Mucosa of stomach (tissue), 1 donor: ENCODE measurements around the gene CSNK2A3.
"Not testable (repeated sequence)": the region's sequence is repeated elsewhere in the genome, so short reads cannot be mapped to it uniquely, and the experiment has no call there.

ENCODE experiments used
- H3K27me3 ChIP-seq: one replicate; pipeline ENCODE4 v1.7.0; 2013; ENCODE audit warnings: mild to moderate bottlenecking, low read length; ENCODE audit not compliant: control insufficient read depth, insufficient read depth
- H3K36me3 ChIP-seq: one replicate; pipeline ENCODE4 v1.7.0; 2013; ENCODE audit warnings: low read length; ENCODE audit not compliant: control insufficient read depth, insufficient read depth
- H3K4me1 ChIP-seq: one replicate; pipeline ENCODE4 v1.7.0; 2013; ENCODE audit warnings: mild to moderate bottlenecking, low read length; ENCODE audit not compliant: control insufficient read depth, insufficient read depth
- H3K4me3 ChIP-seq: one replicate; pipeline ENCODE4 v1.7.0; 2013; ENCODE audit warnings: low read length
- H3K9ac ChIP-seq: one replicate; pipeline ENCODE4 v1.7.0; 2013; ENCODE audit warnings: mild to moderate bottlenecking, low read length, moderate library complexity
- H3K9me3 ChIP-seq: one replicate; pipeline ENCODE4 v1.7.0; 2013; ENCODE audit warnings: mild to moderate bottlenecking, low read length, moderate library complexity; ENCODE audit not compliant: control insufficient read depth
- donor health status: Pancreatic carcinoma.

Gene CSNK2A3

DNA sequence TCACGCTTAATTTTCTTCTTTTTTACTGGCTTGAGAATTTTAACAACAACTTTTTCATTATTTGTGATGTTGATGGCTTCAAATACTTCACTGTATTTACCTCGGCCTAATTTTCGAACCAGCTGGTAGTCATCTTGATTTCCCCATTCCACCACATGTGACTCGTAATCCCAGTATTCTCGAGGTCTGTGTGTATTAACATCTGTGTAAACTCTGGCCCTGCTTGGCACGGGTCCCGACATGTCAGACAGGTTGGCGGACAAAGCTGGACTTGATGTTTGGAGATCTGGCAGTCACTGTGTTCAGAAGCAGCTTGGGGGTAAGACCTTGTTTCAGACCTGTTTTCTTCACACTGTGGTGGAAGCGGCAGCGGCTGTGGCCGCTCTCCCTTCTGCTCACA is at the start of gene CSNK2A3:
TSS of gene CSNK2A3 (minus strand) at position 373 of the 400 bp plus-strand sequence. CDS start at position 242, 131 bp downstream.
- not testable (repeated sequence) for H3K4me3 ChIP-seq, H3K4me1 ChIP-seq, H3K9ac ChIP-seq, H3K36me3 ChIP-seq, H3K9me3 ChIP-seq, H3K27me3 ChIP-seq

DNA sequence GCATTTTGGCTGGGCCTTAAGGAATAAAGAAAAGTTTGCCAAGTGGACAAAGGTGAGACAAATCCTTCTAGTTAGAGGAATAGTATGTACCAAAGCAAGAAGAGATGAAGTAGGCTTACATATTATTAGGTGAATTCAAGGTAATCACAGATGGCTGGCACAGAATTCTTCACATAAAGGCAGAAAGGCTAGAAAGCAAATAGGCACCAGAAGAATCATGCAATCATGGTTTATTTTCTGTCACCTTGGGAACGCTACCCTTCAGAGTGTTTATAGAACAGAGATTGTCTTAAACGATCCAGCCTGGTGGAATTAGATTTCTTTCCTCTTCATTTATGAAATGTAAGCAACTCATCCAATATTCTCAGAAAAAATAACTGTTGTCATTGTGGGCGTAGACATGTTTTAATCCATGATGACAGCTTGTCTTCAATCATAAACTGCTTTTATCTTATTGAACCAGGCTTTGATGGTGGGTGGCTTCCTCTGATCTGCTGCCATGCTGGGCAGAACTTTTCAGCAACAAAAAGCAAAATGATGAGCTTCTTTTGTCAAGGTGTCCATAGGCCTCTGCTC is 49.0 kb upstream of the CSNK2A3 start:
- H3K27me3 ChIP-seq: peaks cover 4% of the 10 kb centered on the region
- H3K4me3 ChIP-seq: no peak overlapping the region
- H3K9me3 ChIP-seq: no peaks in the 10 kb centered on the region
- no peaks in the 10 kb centered on the region for H3K36me3 ChIP-seq
- H3K9ac ChIP-seq: no peak overlapping the region
- H3K4me1 ChIP-seq: no peaks in the 10 kb centered on the region

GRCh38 chr11:11400635-11401232 is 47.7 kb upstream of the CSNK2A3 start:
- H3K9ac ChIP-seq: no peak overlapping the region
- H3K36me3 ChIP-seq: no peaks in the 10 kb centered on the region
- no peak overlapping the region for H3K4me3 ChIP-seq
- H3K27me3 ChIP-seq: peaks cover 4% of the 10 kb centered on the region
- H3K4me1 ChIP-seq: no peaks in the 10 kb centered on the region
- no peaks in the 10 kb centered on the region for H3K9me3 ChIP-seq

- Histone ChIP-seq H3K4me1 (no peaks in the 10 kb centered on the region), H3K27me3 (peaks cover 4% of the 10 kb centered on the region), H3K4me3 (no peak overlapping the region), H3K9ac (no peak overlapping the region), H3K36me3 (no peaks in the 10 kb centered on the region), H3K9me3 (no peaks in the 10 kb centered on the region)
Observed at GRCh38 chr11:11400121-11400520, 47.1 kb upstream of the CSNK2A3 start.

DNA sequence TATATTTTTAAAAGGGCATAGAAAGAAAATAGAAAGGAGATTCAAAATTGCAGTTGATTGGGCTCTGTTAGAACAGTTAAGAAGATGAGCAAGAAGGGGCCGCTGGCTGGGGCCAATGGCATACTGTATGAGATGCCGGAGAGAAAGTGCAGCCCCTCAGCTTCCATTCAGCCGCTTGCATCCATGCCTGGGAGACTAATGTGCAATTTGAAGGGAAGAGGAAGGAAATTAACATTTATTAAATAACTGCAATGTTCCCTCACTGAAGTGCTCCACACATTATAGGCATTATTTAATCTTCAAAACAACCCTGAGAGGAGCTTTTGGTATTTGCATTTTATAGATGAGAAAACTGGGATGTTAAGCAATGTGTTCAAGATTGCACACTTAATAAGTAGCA is 44.7 kb upstream of the CSNK2A3 start:
- Histone ChIP-seq H3K9me3 (no peaks in the 10 kb centered on the region), H3K36me3 (no peaks in the 10 kb centered on the region), H3K9ac (no peak overlapping the region), H3K4me1 (no peaks in the 10 kb centered on the region), H3K4me3 (no peak overlapping the region), H3K27me3 (no peaks in the 10 kb centered on the region)

DNA sequence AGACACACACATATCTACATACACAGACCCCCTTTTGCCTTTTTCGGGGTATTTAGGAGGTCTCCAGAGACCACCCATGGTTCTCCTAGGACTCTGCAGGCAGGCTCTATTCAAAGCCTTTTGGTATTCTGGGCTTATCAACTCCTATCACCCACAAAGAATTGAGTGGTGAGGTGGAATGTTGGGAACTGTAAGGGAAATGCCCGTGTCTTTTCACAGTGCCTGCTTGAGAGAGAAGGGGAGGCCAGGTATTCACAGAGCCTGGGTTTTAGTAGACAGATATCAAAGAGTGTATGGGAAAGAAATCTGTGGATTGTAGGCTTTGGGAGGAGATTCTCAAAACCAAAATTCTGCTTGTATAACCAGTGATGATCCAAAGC is 44.0 kb upstream of the CSNK2A3 start:
- Histone ChIP-seq H3K9ac (no peak overlapping the region), H3K9me3 (no peaks in the 10 kb centered on the region), H3K4me1 (no peaks in the 10 kb centered on the region), H3K4me3 (no peak overlapping the region), H3K27me3 (no peaks in the 10 kb centered on the region), H3K36me3 (no peaks in the 10 kb centered on the region)

GRCh38 chr11:11396301-11397035 is 43.4 kb upstream of the CSNK2A3 start:
- H3K4me3 ChIP-seq: no peak overlapping the region
- H3K9me3 ChIP-seq: no peaks in the 10 kb centered on the region
- no peaks in the 10 kb centered on the region for H3K27me3 ChIP-seq
- H3K9ac ChIP-seq: no peak overlapping the region
- H3K36me3 ChIP-seq: no peaks in the 10 kb centered on the region
- H3K4me1 ChIP-seq: no peaks in the 10 kb centered on the region

- Histone ChIP-seq H3K9ac (no peak overlapping the region), H3K4me3 (no peak overlapping the region), H3K36me3 (no peaks in the 10 kb centered on the region), H3K27me3 (no peaks in the 10 kb centered on the region), H3K9me3 (no peaks in the 10 kb centered on the region), H3K4me1 (no peaks in the 10 kb centered on the region)
Observed at GRCh38 chr11:11395126-11395525, 42.1 kb upstream of the CSNK2A3 start.

DNA sequence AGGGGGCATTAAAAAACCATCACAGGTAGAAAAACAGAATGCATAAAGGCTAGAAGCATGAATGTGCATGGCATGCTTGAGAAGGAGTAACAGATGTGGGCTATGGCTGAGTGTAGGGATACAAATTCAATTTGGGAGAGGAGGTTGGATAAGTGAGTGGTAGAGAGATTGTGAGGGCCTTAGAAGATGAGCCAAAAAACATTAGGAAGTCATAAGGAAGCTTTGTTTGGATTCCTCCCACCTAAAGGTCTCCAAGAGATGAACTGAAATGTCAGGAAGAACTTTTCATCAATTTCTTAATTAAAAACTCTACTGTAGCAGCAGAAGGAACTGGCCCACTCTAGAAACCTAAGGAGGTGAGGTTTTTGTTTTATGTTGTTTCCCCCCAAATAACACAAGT is 41.2 kb upstream of the CSNK2A3 start:
- Histone ChIP-seq H3K4me1 (no peaks in the 10 kb centered on the region), H3K9me3 (no peaks in the 10 kb centered on the region), H3K27me3 (no peaks in the 10 kb centered on the region), H3K4me3 (no peak overlapping the region), H3K36me3 (no peaks in the 10 kb centered on the region), H3K9ac (no peak overlapping the region)

DNA sequence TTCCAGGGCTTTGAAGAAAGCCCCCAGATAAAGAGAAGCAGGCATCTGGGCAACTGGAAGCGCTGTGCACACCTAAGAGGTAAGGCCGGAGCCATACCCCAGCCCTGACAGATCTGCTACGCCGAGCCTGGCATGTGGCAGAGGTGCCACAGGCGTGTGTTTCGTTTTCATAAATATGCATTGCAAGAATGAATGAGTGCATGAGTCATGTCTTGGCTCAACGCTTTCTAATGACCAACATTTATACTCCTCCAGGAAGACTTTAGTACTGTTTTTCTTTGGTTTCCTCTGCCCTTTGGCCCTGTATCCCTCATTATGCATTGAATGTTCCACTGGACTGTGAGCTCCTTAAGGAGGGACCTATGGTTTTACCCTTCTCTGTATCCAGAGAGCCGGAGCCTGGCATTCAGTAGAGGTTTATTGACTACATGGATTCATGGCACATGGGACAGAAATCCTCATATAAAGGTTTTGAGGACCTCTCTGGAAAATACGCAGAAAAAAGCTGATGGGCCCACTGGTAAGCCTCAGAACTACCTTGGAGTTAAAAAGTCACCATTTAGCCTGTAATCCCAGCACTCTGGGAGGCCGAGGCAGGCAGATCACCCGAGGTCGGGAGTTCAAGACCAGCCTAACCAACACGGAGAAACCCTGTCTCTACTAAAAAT is 38.9 kb upstream of the CSNK2A3 start:
- no peaks in the 10 kb centered on the region for H3K27me3 ChIP-seq
- no peaks in the 10 kb centered on the region for H3K36me3 ChIP-seq
- no peak overlapping the region for H3K4me3 ChIP-seq
- H3K4me1 ChIP-seq: no peaks in the 10 kb centered on the region
- no peaks in the 10 kb centered on the region for H3K9me3 ChIP-seq
- H3K9ac ChIP-seq: no peak overlapping the region

DNA sequence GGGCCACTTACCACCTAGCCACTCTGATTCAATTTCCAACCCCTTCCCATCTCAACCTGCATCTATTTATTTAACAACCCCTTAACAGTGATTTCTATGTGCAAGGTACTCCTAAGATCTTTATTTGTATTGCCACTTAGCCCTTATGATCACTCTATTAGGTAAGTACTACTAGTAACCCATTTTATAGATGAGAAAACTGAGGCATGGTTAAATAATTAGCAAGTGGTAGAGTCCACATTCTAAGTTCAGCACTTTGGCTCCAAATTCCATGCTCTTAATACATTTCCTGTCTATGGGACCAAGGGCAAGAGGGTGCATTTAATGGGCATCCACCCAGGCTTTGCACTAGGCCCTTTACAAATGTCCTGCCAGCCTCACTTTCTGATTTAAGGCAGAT is 38.1 kb upstream of the CSNK2A3 start:
- Histone ChIP-seq H3K36me3 (no peaks in the 10 kb centered on the region), H3K4me1 (no peaks in the 10 kb centered on the region), H3K4me3 (no peak overlapping the region), H3K9ac (no peak overlapping the region), H3K27me3 (no peaks in the 10 kb centered on the region), H3K9me3 (no peaks in the 10 kb centered on the region)

- H3K4me1 ChIP-seq: no peaks in the 10 kb centered on the region
- no peaks in the 10 kb centered on the region for H3K36me3 ChIP-seq
- H3K9me3 ChIP-seq: no peaks in the 10 kb centered on the region
- no peak overlapping the region for H3K4me3 ChIP-seq
- no peaks in the 10 kb centered on the region for H3K27me3 ChIP-seq
- H3K9ac ChIP-seq: no peak overlapping the region
Observed at GRCh38 chr11:11390068-11390771, 37.2 kb upstream of the CSNK2A3 start.
